Activated CD8-positive, alpha-beta T cell treated with anti-CD3 and anti-CD28 coated beads for 36 hours (primary cell): ENCODE results near the gene PMEPA1. TPM values are rescaled to one million over a fixed set of nuclear protein-coding genes. Genes with fewer than 3 reads are reported as not detected.

Experiments
- ATAC-seq: fragments of 200-7000 bp; cut with Tn5 transposase; one replicate; pipeline ENCODE4 v1.10.0; 2021; ENCODE audit warnings: mild to moderate bottlenecking, moderate library complexity
- CTCF ChIA-PET: fragments of 350-600 bp; sonication (Branson Sonifier 250); formaldehyde crosslinking; loops from one replicate; lab custom pipeline; 2021; ENCODE audit warnings: antibody characterized with exemption; lab: Charles Lee
- POLR2A ChIA-PET: fragments of 350-600 bp; sonication (Branson Sonifier 250); formaldehyde crosslinking; loops from one replicate; lab custom pipeline; 2021; ENCODE audit warnings: antibody characterized with exemption; lab: Charles Lee
- DNase-seq: peaks from one replicate; pipeline ENCODE4 v3.0.0-alpha.2; 2020
- H3K27ac Mint-ChIP-seq: one replicate; pipeline ENCODE4 v1.8.0; 2021; ENCODE audit warnings: mild to moderate bottlenecking, mixed read lengths
- H3K27me3 Mint-ChIP-seq: one replicate; pipeline ENCODE4 v1.8.0; 2021; ENCODE audit warnings: mixed read lengths
- H3K36me3 Mint-ChIP-seq: one replicate; pipeline ENCODE4 v1.8.0; 2021; ENCODE audit warnings: low read depth, mixed read lengths
- H3K4me1 Mint-ChIP-seq: one replicate; pipeline ENCODE4 v1.8.0; 2021; ENCODE audit warnings: low read depth, mixed read lengths
- H3K4me3 Mint-ChIP-seq: one replicate; pipeline ENCODE4 v1.8.0; 2021; ENCODE audit warnings: mild to moderate bottlenecking, moderate library complexity, mixed read lengths
- H3K9me3 Mint-ChIP-seq: one replicate; pipeline ENCODE4 v1.8.0; 2021; ENCODE audit warnings: mixed read lengths
- intact Hi-C: fragments of 100-400 bp; cut with micrococcal nuclease; formaldehyde crosslinking; loops from one replicate; pipeline ENCODE4 v1.10.0; 2022
- total RNA-seq, 2 experiments: library from RNA; stranded (reverse); gene quantifications; one replicate each; pipeline ENCODE4 v1.2.3, GENCODE V29; 2021
- TF ChIP-seq, protein P1 (sequence below): fragments of 200-600 bp; IDR thresholded peaks from one replicate; pipeline ENCODE4 v1.8.0; 2022; ENCODE audit warnings: antibody characterized with exemption, mild to moderate bottlenecking

Gene PMEPA1
- total RNA-seq, 2 experiments from 2014 or later, result 1.7 to 2.0 TPM

DNA sequence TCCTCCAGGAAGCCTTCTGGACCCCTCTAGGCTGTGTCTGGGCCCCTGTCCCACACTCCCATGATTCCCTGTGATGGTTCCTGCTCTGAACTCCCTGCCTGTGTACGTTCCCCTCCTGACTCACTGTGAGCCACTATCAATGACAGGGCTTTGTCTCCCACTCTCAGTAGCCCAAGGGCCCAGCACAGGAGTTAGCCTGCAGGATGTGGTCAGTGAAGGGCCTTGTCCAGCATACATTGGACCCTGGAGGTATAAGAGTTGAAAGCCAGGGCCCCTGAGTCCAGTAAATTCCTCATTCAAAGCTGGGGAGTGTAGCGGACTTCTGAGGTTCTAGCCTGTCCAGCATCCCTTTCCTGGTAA, 108.6 kb downstream of the PMEPA1 start:
- no peaks in the 10 kb centered on the region for H3K9me3 Mint-ChIP-seq
- DNase-seq, result no peak
- no peak for ATAC-seq
- H3K36me3 Mint-ChIP-seq, result no peaks in the 10 kb centered on the region
- peaks cover 19% of the 10 kb centered on the region for H3K4me1 Mint-ChIP-seq
- TF ChIP-seq, protein P1, sequence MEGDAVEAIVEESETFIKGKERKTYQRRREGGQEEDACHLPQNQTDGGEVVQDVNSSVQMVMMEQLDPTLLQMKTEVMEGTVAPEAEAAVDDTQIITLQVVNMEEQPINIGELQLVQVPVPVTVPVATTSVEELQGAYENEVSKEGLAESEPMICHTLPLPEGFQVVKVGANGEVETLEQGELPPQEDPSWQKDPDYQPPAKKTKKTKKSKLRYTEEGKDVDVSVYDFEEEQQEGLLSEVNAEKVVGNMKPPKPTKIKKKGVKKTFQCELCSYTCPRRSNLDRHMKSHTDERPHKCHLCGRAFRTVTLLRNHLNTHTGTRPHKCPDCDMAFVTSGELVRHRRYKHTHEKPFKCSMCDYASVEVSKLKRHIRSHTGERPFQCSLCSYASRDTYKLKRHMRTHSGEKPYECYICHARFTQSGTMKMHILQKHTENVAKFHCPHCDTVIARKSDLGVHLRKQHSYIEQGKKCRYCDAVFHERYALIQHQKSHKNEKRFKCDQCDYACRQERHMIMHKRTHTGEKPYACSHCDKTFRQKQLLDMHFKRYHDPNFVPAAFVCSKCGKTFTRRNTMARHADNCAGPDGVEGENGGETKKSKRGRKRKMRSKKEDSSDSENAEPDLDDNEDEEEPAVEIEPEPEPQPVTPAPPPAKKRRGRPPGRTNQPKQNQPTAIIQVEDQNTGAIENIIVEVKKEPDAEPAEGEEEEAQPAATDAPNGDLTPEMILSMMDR, result no peak
- no peaks in the 10 kb centered on the region for H3K27me3 Mint-ChIP-seq
- ChIA-PET CTCF (interaction anchor here (0.8 to 3.2 kb wide), 7 partner anchors 11 to 609 kb away, joined by 3 to 9 read pairs (median 6); no protein-coding TSS in a partner anchor), POLR2A (interaction anchor here (1.2 kb wide), 1 partner anchor 18 kb away, joined by 5 read pairs; no protein-coding TSS in a partner anchor)
- H3K4me3 Mint-ChIP-seq, result no peak overlapping the region
- H3K27ac Mint-ChIP-seq, result no peak overlapping the region
- intact Hi-C loops, result loop anchor here (10.0 kb wide), 1 partner anchor 54 kb away; no protein-coding TSS in a partner anchor

DNA sequence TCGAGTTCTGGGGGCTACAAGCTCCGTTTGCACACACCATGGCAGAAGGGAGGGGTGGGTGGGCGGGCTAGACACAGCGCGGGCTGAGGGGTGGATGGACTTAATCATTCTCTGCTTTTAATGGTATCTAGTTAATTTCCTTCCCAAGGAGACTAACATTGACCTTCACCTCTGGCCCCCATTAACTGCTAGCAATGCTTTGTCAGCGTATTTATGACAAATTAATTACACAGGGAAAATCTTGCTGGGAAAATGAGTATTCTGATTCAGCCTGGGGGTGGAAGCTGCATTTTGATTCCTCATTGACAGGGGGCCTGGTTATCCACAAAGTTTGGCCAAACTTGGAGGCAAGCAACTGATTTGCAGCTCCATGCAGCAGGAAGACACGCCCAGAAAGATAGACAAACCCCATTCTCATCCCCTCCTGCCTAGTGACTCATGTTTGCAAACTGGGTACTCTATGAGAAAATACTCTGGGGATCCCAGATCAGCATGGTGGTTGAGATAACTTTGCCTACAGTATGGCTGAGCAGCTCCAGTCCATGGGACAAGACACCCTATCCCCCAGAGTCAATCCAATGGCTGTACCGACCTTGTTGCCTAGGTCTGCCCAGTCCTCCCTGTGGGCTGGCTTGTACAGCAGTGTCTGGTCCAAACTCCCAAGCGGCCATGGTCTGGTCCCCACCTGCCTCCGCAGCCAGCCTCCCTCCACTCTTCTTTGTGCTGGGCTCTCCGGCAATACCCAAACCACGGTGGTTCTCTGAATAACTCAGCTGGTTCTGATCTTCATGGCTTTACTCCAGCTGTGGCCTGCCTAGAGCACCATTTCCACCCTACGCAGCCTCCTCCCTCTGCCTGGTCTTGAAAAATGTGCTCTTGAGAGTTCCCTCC, 109.2 kb downstream of the PMEPA1 start:
- no peaks in the 10 kb centered on the region for H3K9me3 Mint-ChIP-seq
- intact Hi-C loops, result loop anchor here (10.0 kb wide), 1 partner anchor 54 kb away; no protein-coding TSS in a partner anchor

GRCh38 chr20:57598491-57598890, 111.3 kb downstream of the PMEPA1 start:
- DNase-seq, result no peak
- Mint-ChIP-seq H3K36me3 (no peaks in the 10 kb centered on the region), H3K9me3 (no peaks in the 10 kb centered on the region), H3K4me1 (peaks cover 2% of the 10 kb centered on the region), H3K27ac (no peak overlapping the region), H3K27me3 (peaks cover 3% of the 10 kb centered on the region), H3K4me3 (no peak overlapping the region)
- ATAC-seq, result no peak
- TF ChIP-seq, protein P1, result no peak
- POLR2A ChIA-PET, result no interaction called here
- intact Hi-C loops, result loop anchor here (10.0 kb wide), 1 partner anchor 576 kb away; no protein-coding TSS in a partner anchor
- CTCF ChIA-PET, result interaction anchor here (1.0 to 3.4 kb wide), 2 partner anchors 29 to 611 kb away, joined by 3 to 15 read pairs; no protein-coding TSS in a partner anchor

More for the DNA sequence above, 109.2 kb downstream of the PMEPA1 start:
- H3K27ac Mint-ChIP-seq, result no peak overlapping the region
- CTCF ChIA-PET, result interaction anchor here (1.0 to 3.2 kb wide), 6 partner anchors 15 to 610 kb away, joined by 3 to 9 read pairs (median 6); no protein-coding TSS in a partner anchor
- H3K4me3 Mint-ChIP-seq, result no peak overlapping the region
- POLR2A ChIA-PET, result interaction anchor here (1.1 kb wide), 2 partner anchors 16 to 20 kb away, joined by 3 to 4 read pairs; partner anchors contain the start of gene ZBP1
- DNase-seq (no peak), ATAC-seq (no peak)
- peaks cover 15% of the 10 kb centered on the region for H3K4me1 Mint-ChIP-seq
- TF ChIP-seq, protein P1, result no peak
- H3K27me3 Mint-ChIP-seq, result no peaks in the 10 kb centered on the region
- no peaks in the 10 kb centered on the region for H3K36me3 Mint-ChIP-seq

Other genes starting within 250 kb of the PMEPA1 start
- gene CTCFL, start 184.9 kb downstream of the PMEPA1 start, total RNA-seq, result not detected
- not detected for gene PCK1, start 148.9 kb downstream of the PMEPA1 start, total RNA-seq
- gene ZBP1, start 89.6 kb downstream of the PMEPA1 start, total RNA-seq, result under 1 TPM; 0.11 to 0.56 TPM